Mesendoderm (in vitro differentiated cells): ENCODE measurements around the gene GPR171.
A peak's percentile ranks its signal among the peaks of the same experiment; 100 is the strongest.

Experiments used
- DNase-seq: peaks from one replicate; pipeline ENCODE4 v3.0.0; 2013
- H2AK5ac ChIP-seq: 2 replicates; pipeline ENCODE4 v1.6.1; 2013; ENCODE audit warnings: low read length, inconsistent platforms
- H2BK120ac ChIP-seq: 2 replicates; pipeline ENCODE4 v1.6.1; 2013; ENCODE audit warnings: low read depth, mild to moderate bottlenecking, low read length, moderate library complexity, mixed read lengths
- H2BK15ac ChIP-seq: replicated peaks from 2 replicates; pipeline ENCODE4 v1.6.1; 2013; ENCODE audit warnings: low read depth, mild to moderate bottlenecking, moderate library complexity
- H2BK5ac ChIP-seq: 2 replicates; pipeline ENCODE4 v1.6.1; 2013; ENCODE audit warnings: low read length, inconsistent platforms
- H3K18ac ChIP-seq: 2 replicates; pipeline ENCODE4 v1.6.1; 2013; ENCODE audit warnings: mild to moderate bottlenecking, low read length, mixed read lengths
- H3K23ac ChIP-seq: one replicate; pipeline ENCODE4 v1.6.1; 2013; ENCODE audit warnings: low read length
- H3K27ac ChIP-seq: 2 replicates; pipeline ENCODE4 v1.5.1; 2013; ENCODE audit warnings: low read depth, mild to moderate bottlenecking, inconsistent platforms, low read length, moderate library complexity
- H3K27me3 ChIP-seq: 2 replicates; pipeline ENCODE4 v1.6.1; 2013; ENCODE audit warnings: low read length, control low read depth, mild to moderate bottlenecking, inconsistent platforms; ENCODE audit not compliant: insufficient read depth, poor library complexity
- H3K36me3 ChIP-seq: 2 replicates; pipeline ENCODE4 v1.6.1; 2013; ENCODE audit warnings: low read length, inconsistent platforms; ENCODE audit not compliant: control insufficient read depth, insufficient read depth
- H3K4ac ChIP-seq: one replicate; pipeline ENCODE4 v1.6.1; 2013; ENCODE audit warnings: low read depth, mild to moderate bottlenecking, low read length, moderate library complexity
- H3K4me1 ChIP-seq: 2 replicates; pipeline ENCODE4 v1.6.1; 2013; ENCODE audit warnings: low read depth, low read length, inconsistent platforms; ENCODE audit not compliant: control insufficient read depth
- H3K4me2 ChIP-seq: 2 replicates; pipeline ENCODE4 v1.6.1; 2013; ENCODE audit warnings: low read length
- H3K4me3 ChIP-seq: 2 replicates; pipeline ENCODE4 v1.5.1; 2013; ENCODE audit warnings: mild to moderate bottlenecking, low read length
- H3K56ac ChIP-seq: one replicate; pipeline ENCODE4 v1.6.1; 2013; ENCODE audit warnings: low read length
- H3K79me1 ChIP-seq: 2 replicates; pipeline ENCODE4 v1.6.1; 2013; ENCODE audit warnings: low read length, inconsistent platforms
- H3K79me2 ChIP-seq: 2 replicates; pipeline ENCODE4 v1.6.1; 2013; ENCODE audit warnings: mild to moderate bottlenecking, low read length; ENCODE audit not compliant: control insufficient read depth, insufficient read depth
- H3K9ac ChIP-seq: 2 replicates; pipeline ENCODE4 v1.6.1; 2013; ENCODE audit warnings: low read length, inconsistent platforms
- H4K5ac ChIP-seq: one replicate; pipeline ENCODE4 v1.6.1; 2013; ENCODE audit warnings: low read length
- H4K8ac ChIP-seq: one replicate; pipeline ENCODE4 v1.6.1; 2013; ENCODE audit warnings: low read depth, mild to moderate bottlenecking, control low read depth, low read length, moderate library complexity
- WGBS: extraction: QIAGEN DNeasy Blood & Tissue Kit; methylation state at CpG from one replicate; pipeline ENCODE4 v1.1.7; 2013; ENCODE audit warnings: low lambda C conversion rate, missing lambda C conversion rate; ENCODE audit not compliant: insufficient coverage; ENCODE audit errors: extremely low coverage; 5-methylcytosine and 5-hydroxymethylcytosine counted together

GPR171 gene

DNA sequence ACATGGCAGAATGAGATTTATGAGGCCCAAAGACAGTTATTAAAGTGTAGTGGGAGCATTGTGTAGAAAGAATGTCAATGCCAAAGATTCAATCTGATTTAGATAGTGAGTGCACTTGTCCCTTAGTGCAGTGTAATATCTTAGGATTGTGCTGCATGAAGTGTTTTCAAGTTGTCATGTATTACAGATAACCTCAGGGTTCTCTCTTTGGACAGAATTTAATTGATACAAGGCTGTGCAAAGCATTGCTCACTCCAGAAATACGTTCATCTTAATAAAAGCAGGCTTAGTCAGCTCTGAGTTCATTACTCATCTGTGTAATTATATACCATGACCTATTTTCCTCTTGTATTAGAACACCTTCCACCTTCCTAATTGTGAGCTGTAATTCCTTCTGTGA lies 16.0 kb upstream of the GPR171 start:
- H2BK15ac ChIP-seq: no peak overlapping the region
- no peaks in the 10 kb centered on the region for H3K36me3 ChIP-seq
- no peak overlapping the region for H4K5ac ChIP-seq
- H2BK5ac ChIP-seq: no peak overlapping the region
- H3K9ac ChIP-seq: no peak overlapping the region
- no peak overlapping the region for H3K56ac ChIP-seq
- H3K27me3 ChIP-seq: no peaks in the 10 kb centered on the region
- no peaks in the 10 kb centered on the region for H3K79me1 ChIP-seq
- no peaks in the 10 kb centered on the region for H3K79me2 ChIP-seq
- no peak overlapping the region for H2BK120ac ChIP-seq
- no peak overlapping the region for H3K4me2 ChIP-seq
- H3K4me1 ChIP-seq: no peaks in the 10 kb centered on the region
- no peak overlapping the region for H3K18ac ChIP-seq
- H3K4ac ChIP-seq: no peak overlapping the region
- no CpG with 5 or more reads among the region's 1 CpG for WGBS
- no peak overlapping the region for H3K4me3 ChIP-seq
- no peak overlapping the region for H3K27ac ChIP-seq
- no peak overlapping the region for H4K8ac ChIP-seq
- no peak overlapping the region for H2AK5ac ChIP-seq
- DNase-seq: no peak
- H3K23ac ChIP-seq: no peak overlapping the region

DNA sequence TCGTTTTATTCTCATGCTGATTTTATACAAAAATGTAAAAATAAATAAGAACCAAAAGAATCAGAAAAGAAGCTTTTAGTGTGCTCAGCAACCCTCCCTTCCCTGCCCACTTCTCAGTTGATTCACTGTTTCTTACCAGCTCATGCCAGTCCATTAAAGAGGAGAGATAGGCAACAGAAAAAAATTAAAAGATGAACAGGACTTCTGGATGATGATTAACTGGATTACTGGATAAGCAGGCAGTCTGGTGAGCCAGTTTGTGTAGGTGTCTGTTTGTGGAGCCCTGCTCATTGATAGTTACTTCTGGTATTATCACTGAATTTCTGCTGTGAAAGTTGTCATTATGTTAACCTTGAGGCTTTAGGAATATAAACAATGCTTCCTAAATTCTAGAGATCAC lies 15.1 kb upstream of the GPR171 start:
- Histone ChIP-seq H2BK120ac (no peak overlapping the region), H3K4me3 (no peak overlapping the region), H3K27ac (no peak overlapping the region), H3K36me3 (no peaks in the 10 kb centered on the region), H2BK5ac (no peak overlapping the region), H3K79me2 (no peaks in the 10 kb centered on the region), H3K79me1 (no peaks in the 10 kb centered on the region), H4K5ac (no peak overlapping the region), H3K4me1 (no peaks in the 10 kb centered on the region), H3K18ac (no peak overlapping the region), H2AK5ac (no peak overlapping the region), H3K23ac (no peak overlapping the region), H3K56ac (no peak overlapping the region), H4K8ac (no peak overlapping the region), H3K4me2 (no peak overlapping the region), H2BK15ac (no peak overlapping the region), H3K9ac (no peak overlapping the region), H3K27me3 (no peaks in the 10 kb centered on the region), H3K4ac (no peak overlapping the region)
- no peak for DNase-seq
- no CpG with 5 or more reads among the region's 1 CpG for WGBS

DNA sequence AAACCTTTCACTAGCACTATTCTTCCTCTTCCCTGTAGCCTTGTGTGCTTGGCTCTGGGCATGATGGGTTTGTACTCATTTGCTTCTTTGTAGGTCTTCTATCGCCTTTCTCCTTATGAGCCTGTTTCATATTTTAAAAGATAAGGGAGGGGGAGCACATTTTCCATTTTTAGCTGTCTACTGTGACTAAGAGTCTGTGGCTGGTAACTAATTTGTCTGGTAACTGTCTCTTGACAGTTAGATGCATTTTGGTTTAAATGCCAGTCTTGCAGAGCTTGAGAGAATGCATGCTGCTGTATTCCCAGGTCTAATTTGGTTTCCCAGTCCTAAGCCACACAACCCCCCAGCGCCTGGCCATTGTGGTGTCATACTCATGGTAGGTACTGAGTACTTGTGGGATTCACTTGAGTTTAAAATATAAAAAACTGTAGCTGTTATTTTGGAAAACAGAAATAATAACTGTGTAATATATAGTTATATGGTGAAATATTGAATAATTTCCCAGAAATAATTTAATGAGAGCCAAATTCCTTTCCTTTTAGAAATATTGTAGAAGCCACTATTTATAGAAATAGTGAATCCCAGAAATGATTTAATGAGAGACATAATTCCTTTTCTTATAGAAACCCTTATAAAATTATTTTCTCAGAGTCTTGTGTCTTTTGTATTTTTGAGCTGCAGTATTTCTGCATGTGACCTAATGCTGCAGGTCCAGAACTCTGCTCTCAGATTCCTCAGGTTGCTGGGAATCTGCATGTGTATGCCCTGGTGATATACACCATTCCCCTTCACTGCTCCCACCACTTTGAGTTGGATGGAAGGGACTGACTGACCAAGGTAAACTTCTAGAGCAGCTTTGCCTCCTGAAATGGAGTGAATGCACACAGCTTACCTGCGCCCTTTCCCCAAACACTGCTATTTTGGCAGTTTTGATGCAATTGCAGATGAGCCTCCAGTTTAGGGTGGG lies 13.9 kb upstream of the GPR171 start:
- Histone ChIP-seq H3K4ac (no peak overlapping the region), H3K4me3 (no peak overlapping the region), H2BK15ac (no peak overlapping the region), H3K4me1 (no peaks in the 10 kb centered on the region), H3K9ac (no peak overlapping the region), H2BK120ac (no peak overlapping the region), H2BK5ac (no peak overlapping the region), H3K4me2 (no peak overlapping the region), H3K27ac (no peak overlapping the region), H4K5ac (no peak overlapping the region), H3K79me1 (no peaks in the 10 kb centered on the region), H3K27me3 (no peaks in the 10 kb centered on the region), H3K23ac (no peak overlapping the region), H3K18ac (no peak overlapping the region), H4K8ac (no peak overlapping the region), H3K79me2 (no peaks in the 10 kb centered on the region), H3K36me3 (no peaks in the 10 kb centered on the region), H3K56ac (no peak overlapping the region), H2AK5ac (no peak overlapping the region)
- no CpG with 5 or more reads among the region's 3 CpGs for WGBS
- DNase-seq: no peak

DNA sequence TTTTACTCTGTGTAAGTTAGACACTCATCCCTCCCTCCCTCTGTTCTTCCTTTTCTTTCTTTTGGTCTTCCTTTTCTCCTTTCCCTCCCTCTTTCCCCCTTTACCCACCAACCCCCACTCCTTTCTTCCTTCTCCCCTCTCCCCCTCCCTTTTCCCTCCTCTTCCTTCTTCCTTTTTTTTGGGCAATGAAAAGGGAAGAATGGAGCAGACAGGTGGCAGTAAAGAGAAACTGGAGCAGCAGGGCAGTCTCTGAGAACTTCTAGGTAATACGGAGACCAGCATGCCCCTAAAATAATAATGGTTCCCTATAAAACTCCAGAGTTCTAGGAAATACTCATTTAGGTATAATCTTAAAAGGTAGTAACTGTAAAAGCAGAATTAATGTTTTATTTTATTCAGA lies 11.4 kb upstream of the GPR171 start:
- Histone ChIP-seq H3K18ac (no peak overlapping the region), H3K4ac (no peak overlapping the region), H3K4me3 (no peak overlapping the region), H4K5ac (no peak overlapping the region), H3K56ac (no peak overlapping the region), H2BK120ac (no peak overlapping the region), H3K36me3 (no peaks in the 10 kb centered on the region), H3K27ac (no peak overlapping the region), H3K27me3 (no peaks in the 10 kb centered on the region), H3K79me1 (no peaks in the 10 kb centered on the region), H3K4me1 (no peaks in the 10 kb centered on the region), H3K23ac (no peak overlapping the region), H2BK5ac (no peak overlapping the region), H3K9ac (no peak overlapping the region), H3K79me2 (no peaks in the 10 kb centered on the region), H2BK15ac (no peak overlapping the region), H4K8ac (no peak overlapping the region), H2AK5ac (no peak overlapping the region), H3K4me2 (no peak overlapping the region)
- no CpG with 5 or more reads among the region's 1 CpG for WGBS
- peak; percentile 60 for DNase-seq

DNA sequence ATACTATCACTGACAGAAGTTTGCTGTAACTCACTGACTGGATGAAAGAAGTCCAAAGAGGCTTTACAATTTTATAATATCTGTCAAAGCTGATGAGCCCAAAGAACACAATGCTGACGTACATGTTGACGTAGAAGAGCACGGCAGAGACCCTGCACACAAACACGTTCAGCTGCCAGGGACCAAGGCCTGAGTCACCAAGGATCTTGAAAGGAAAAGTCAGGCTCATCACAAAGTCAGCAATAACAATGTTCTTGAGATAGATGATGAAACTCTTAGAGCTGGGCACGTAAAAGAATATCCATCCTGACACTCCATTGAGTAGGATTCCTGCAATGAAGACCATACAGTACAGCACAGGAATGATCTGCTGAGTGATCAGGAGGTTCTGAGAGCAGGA lies 10.9 kb upstream of the GPR171 start:
- no peaks in the 10 kb centered on the region for H3K79me1 ChIP-seq
- no peak for DNase-seq
- no peak overlapping the region for H2BK15ac ChIP-seq
- H3K4me2 ChIP-seq: no peak overlapping the region
- no peak overlapping the region for H3K56ac ChIP-seq
- no peak overlapping the region for H3K23ac ChIP-seq
- H3K9ac ChIP-seq: no peak overlapping the region
- H2BK120ac ChIP-seq: no peak overlapping the region
- no peak overlapping the region for H4K5ac ChIP-seq
- H3K27me3 ChIP-seq: no peaks in the 10 kb centered on the region
- no peak overlapping the region for H3K18ac ChIP-seq
- H3K4ac ChIP-seq: no peak overlapping the region
- no peak overlapping the region for H3K27ac ChIP-seq
- H3K4me3 ChIP-seq: no peak overlapping the region
- H2AK5ac ChIP-seq: no peak overlapping the region
- no peaks in the 10 kb centered on the region for H3K79me2 ChIP-seq
- H2BK5ac ChIP-seq: no peak overlapping the region
- no peaks in the 10 kb centered on the region for H3K4me1 ChIP-seq
- no CpG with 5 or more reads among the region's 5 CpGs for WGBS
- H4K8ac ChIP-seq: no peak overlapping the region
- H3K36me3 ChIP-seq: no peaks in the 10 kb centered on the region

DNA sequence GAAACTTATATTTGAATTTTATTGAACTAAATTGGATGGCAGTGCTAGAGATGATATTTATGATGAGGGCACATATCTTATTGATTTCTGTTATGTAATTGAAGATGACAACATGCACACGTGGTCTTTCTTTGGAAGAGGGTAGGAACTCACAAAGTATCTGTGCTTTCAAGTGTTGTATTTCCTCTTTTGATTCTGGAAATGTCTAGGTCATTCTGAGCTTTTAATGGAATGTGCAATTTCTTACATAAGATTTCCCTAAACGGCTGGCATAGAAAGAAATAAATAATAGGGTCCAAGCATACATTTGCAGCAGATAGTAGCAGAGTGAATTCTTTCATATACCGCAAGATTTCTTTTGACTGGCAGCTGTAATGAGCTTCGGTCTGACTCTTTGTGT lies 10.1 kb upstream of the GPR171 start:
- Histone ChIP-seq H2BK5ac (no peak overlapping the region), H3K79me2 (no peaks in the 10 kb centered on the region), H3K4me1 (no peaks in the 10 kb centered on the region), H3K4me3 (no peak overlapping the region), H3K4ac (no peak overlapping the region), H4K8ac (no peak overlapping the region), H3K56ac (no peak overlapping the region), H3K23ac (no peak overlapping the region), H3K18ac (no peak overlapping the region), H3K36me3 (no peaks in the 10 kb centered on the region), H3K27ac (no peak overlapping the region), H3K79me1 (no peaks in the 10 kb centered on the region), H2BK120ac (no peak overlapping the region), H3K27me3 (no peaks in the 10 kb centered on the region), H2AK5ac (no peak overlapping the region), H3K4me2 (no peak overlapping the region), H3K9ac (no peak overlapping the region), H4K5ac (no peak overlapping the region), H2BK15ac (no peak overlapping the region)
- WGBS: no CpG with 5 or more reads among the region's 4 CpGs
- DNase-seq: no peak
